Panc1 (cell line): ENCODE data around the gene GNB1. TPM values are rescaled to one million over a fixed set of nuclear protein-coding genes. Genes with fewer than 3 reads are reported as not detected.

Experiments used
- ATAC-seq: fragments of 200-7000 bp; cut with Tn5 transposase; 2 replicates; pipeline ENCODE4 v1.9.1; 2020; ENCODE audit warnings: mild to moderate bottlenecking, moderate library complexity
- BruUV-seq: library from RNA; stranded (reverse); fragments of 400-500 nt; replicated peaks from 2 replicates; lab custom pipeline; 2021; lab: Mats Ljungman, UMichigan
- CTCF ChIA-PET: fragments of 300-600 bp; sonication (Branson Sonifier 250); formaldehyde crosslinking; loops from one replicate; lab custom pipeline; 2022; ENCODE audit warnings: antibody characterized with exemption; lab: Charles Lee
- POLR2A ChIA-PET: fragments of 300-600 bp; sonication (Branson Sonifier 250); formaldehyde crosslinking; loops from one replicate; lab custom pipeline; 2022; ENCODE audit warnings: antibody characterized with exemption; lab: Charles Lee
- DNase-seq: peaks from one replicate; pipeline ENCODE4 v3.0.0-alpha.2; 2010; ENCODE audit warnings: low read depth, low spot score
- H3K27ac ChIP-seq: 2 replicates; pipeline ENCODE4 v1.5.1; 2011; ENCODE audit warnings: mild to moderate bottlenecking, low read length, inconsistent platforms
- H3K27me3 ChIP-seq: fragments of 200-500 bp; sonication (Bioruptor generic); 2 replicates; pipeline ENCODE4 v1.6.0; 2014; ENCODE audit warnings: low read length, inconsistent platforms; ENCODE audit not compliant: control insufficient read depth, insufficient read depth
- H3K36me3 ChIP-seq: fragments of 200-500 bp; sonication (Bioruptor generic); 2 replicates; pipeline ENCODE4 v1.5.1; 2014; ENCODE audit warnings: inconsistent platforms, mild to moderate bottlenecking, low read length, moderate library complexity; ENCODE audit not compliant: control insufficient read depth, insufficient read depth
- H3K4me1 ChIP-seq: 2 replicates; pipeline ENCODE4 v1.5.1; 2011; ENCODE audit warnings: inconsistent platforms, mild to moderate bottlenecking, low read length, moderate library complexity; ENCODE audit not compliant: control insufficient read depth, insufficient read depth
- H3K4me3 ChIP-seq, 2 experiments: 2 replicates each; pipeline ENCODE4 v1.5.1; 2011 to 2012; ENCODE audit warnings: low read depth in 2 of 2, low read length in 2 of 2, mild to moderate bottlenecking in 2 of 2, inconsistent platforms in 1 of 2, moderate library complexity in 1 of 2
- H3K9me3 ChIP-seq: fragments of 200-500 bp; sonication (Bioruptor generic); 2 replicates; pipeline ENCODE4 v1.5.1; 2014; ENCODE audit warnings: low read depth, mild to moderate bottlenecking, inconsistent platforms, low read length, moderate library complexity; ENCODE audit not compliant: control insufficient read depth, insufficient read depth
- CTCF ChIP-seq: fragments of 450-650 bp; IDR thresholded peaks from 2 replicates; pipeline ENCODE4 v1.5.1; 2017; ENCODE audit warnings: mild to moderate bottlenecking
- POLR2AphosphoS5 ChIP-seq: IDR thresholded peaks from 2 replicates; pipeline ENCODE4 v1.6.1; 2012; ENCODE audit warnings: mild to moderate bottlenecking, low read depth, low read length, moderate library complexity
- REST ChIP-seq, 2 experiments: IDR thresholded peaks; 2 replicates each; pipeline ENCODE4 v1.6.1; 2011 to 2012; ENCODE audit warnings: low read depth in 2 of 2, control low read depth in 1 of 2, low read length in 1 of 2, mild to moderate bottlenecking in 1 of 2, moderate library complexity in 1 of 2; ENCODE audit not compliant: insufficient read depth in 1 of 2
- SIN3A ChIP-seq: IDR thresholded peaks from 2 replicates; pipeline ENCODE4 v1.6.1; 2012; ENCODE audit warnings: low read depth, mild to moderate bottlenecking, low read length, moderate library complexity, borderline replicate concordance; ENCODE audit not compliant: insufficient read depth
- TCF7L2 ChIP-seq: IDR thresholded peaks from 2 replicates; pipeline ENCODE4 v1.6.1; 2011; ENCODE audit warnings: mild to moderate bottlenecking, low read depth, low read length, inconsistent platforms
- in situ Hi-C: cut with HindIII; loops from 2 replicates; pipeline ENCODE4 v1.10.0; 2016; ENCODE audit warnings: low sequenced_read_pairs, low pct_unique_long_range_greater_than_20kb
- intact Hi-C: fragments of 100-400 bp; cut with micrococcal nuclease; formaldehyde crosslinking; loops from one replicate; pipeline ENCODE4 v1.10.0; 2022; ENCODE audit not compliant: unreplicated experiment
- total RNA-seq: library from RNA; stranded (reverse); gene quantifications from one replicate; pipeline ENCODE4 v1.2.1, GENCODE V29; 2021; ENCODE audit not compliant: unreplicated experiment

Gene GNB1
- total RNA-seq, 1 experiment from 2014 or later = 499 TPM

GRCh38 chr1:1770102-1770501, 120.8 kb downstream of the GNB1 start:
- CTCF ChIA-PET = no interaction called here
- POLR2A ChIA-PET = no interaction called here
- BruUV-seq = no TSS peak
- no peak overlapping the region for H3K27ac ChIP-seq
- peaks cover under 1% of the 10 kb centered on the region; the same call in 1 of the 2 replicates for H3K4me1 ChIP-seq
- no peaks in the 10 kb centered on the region for H3K27me3 ChIP-seq
- peaks cover 4% of the 10 kb centered on the region; the same call in 1 of the 2 replicates for H3K9me3 ChIP-seq
- ATAC-seq (no peak), DNase-seq (no peak)
- TF ChIP-seq REST (IDR thresholded peaks at IDR 0.05; ENCODE audit: insufficient read depth in 1 of 2, low read depth in 2 of 2, low read length in 1 of 2) (no peak), TCF7L2 (no peak), POLR2AphosphoS5 (no peak), CTCF (no peak), SIN3A (no peak)
- intact Hi-C loops (no loop called here), in situ Hi-C loops (no loop called here)
- H3K36me3 ChIP-seq = no peaks in the 10 kb centered on the region
- H3K4me3 ChIP-seq = no peak overlapping the region

GRCh38 chr1:1768249-1768992, 122.5 kb downstream of the GNB1 start:
- in situ Hi-C loops = no loop called here
- Histone ChIP-seq H3K27me3 (no peaks in the 10 kb centered on the region), H3K4me3 (no peak overlapping the region), H3K36me3 (no peaks in the 10 kb centered on the region), H3K9me3 (peaks cover 4% of the 10 kb centered on the region; the same call in 1 of the 2 replicates), H3K4me1 (no peaks in the 10 kb centered on the region), H3K27ac (no peak overlapping the region)
- no peak for DNase-seq
- TF ChIP-seq SIN3A = no peak
- TF ChIP-seq CTCF = no peak
- no peak for TF ChIP-seq POLR2AphosphoS5
- TF ChIP-seq TCF7L2 = no peak
- TF ChIP-seq REST (IDR thresholded peaks at IDR 0.05; ENCODE audit: insufficient read depth in 1 of 2, low read depth in 2 of 2, low read length in 1 of 2) = no peak
- intact Hi-C loops = no loop called here
- no peak for ATAC-seq
- no TSS peak for BruUV-seq
- POLR2A ChIA-PET = no interaction called here
- CTCF ChIA-PET = no interaction called here
